ENCODE measurements around the gene TSPAN17.

The TSPAN17 gene

DNA sequence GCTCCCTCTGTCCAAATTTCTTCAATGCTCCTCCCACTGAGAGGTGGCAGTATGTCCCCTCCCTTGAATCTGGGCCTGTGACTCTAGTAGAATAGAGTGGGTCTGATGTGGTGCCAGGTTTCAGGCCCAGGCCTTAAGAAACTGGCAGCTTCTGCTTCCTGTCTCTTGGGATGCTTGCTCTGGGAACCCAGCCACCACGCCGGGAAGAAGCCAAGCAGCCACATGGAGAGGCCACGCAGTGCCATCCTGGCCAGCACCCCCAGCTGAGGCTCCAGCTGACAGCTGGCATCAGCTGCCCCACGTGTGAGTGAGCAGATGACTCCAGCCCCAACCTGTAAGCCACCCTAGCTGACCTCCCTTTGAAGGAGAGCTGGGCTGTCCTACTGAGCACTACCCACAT, 7.3 kb upstream of the TSPAN17 start:
- no peak for FAIRE-seq
- DNase-seq (ENCODE audit: insufficient read length, low spot score): no peak

DNA sequence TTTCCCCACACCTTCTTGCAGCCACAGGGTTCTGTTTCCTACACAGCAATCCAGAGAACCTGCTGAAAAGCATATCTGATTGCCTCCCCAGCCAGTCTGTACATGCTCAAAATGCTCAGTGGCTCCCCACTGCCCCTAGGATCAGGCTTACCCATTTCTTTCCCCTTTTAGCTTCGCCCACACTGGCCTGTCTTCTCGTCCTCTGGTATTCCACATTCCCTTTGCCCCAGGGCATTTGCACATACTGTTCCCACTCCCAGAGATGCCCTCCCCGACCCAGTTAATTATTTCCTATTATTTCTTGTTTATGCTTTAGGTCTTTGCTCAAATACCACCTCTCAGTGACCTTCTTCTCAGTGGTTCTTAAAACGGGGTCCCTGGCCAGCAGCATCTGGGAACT, 6.7 kb upstream of the TSPAN17 start:
- no peak for DNase-seq (ENCODE audit: insufficient read length, low spot score)
- FAIRE-seq: no peak

DNA sequence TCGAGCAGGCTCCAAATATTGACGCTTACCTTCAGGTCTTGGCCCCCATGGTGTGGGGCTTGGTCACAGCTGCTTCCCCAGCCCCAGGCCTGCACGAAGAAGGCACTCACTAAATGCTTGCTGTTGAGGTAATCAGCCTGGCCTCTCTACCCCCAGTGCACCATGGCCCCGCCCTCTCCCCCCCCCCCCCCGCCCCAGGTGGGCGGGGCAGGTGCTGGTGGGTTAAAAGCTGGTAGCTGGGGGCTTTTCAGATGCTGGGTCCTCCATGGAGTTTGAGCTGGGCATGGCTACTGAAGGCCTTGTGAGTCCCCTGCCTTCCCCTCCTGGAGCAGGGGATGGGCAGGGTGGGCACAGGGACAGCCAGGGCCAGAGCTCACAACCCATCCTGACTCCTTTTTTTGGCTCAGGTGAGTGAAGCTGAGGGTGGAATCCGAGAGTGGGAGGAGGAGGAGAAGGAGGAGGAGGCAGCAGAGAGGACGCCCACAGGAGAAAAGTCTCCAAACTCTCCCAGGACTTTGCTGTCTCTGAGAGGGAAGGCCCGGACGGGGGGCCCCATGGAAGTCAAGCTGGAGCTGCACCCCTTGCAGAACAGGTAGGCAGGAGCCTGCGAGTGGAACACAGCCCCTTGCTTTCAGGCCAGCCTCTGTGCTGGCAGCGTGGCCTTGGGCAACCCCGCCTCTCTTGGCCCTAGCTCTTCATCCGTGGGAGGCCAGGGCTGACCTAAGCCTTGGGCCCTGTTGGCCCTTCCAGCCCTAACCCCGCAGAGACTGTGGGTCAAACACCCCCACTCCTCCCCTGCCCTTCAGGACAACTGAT, 4.4 kb upstream of the TSPAN17 start:
- no peak for DNase-seq (ENCODE audit: insufficient read length, low spot score)
- FAIRE-seq: no peak

DNA sequence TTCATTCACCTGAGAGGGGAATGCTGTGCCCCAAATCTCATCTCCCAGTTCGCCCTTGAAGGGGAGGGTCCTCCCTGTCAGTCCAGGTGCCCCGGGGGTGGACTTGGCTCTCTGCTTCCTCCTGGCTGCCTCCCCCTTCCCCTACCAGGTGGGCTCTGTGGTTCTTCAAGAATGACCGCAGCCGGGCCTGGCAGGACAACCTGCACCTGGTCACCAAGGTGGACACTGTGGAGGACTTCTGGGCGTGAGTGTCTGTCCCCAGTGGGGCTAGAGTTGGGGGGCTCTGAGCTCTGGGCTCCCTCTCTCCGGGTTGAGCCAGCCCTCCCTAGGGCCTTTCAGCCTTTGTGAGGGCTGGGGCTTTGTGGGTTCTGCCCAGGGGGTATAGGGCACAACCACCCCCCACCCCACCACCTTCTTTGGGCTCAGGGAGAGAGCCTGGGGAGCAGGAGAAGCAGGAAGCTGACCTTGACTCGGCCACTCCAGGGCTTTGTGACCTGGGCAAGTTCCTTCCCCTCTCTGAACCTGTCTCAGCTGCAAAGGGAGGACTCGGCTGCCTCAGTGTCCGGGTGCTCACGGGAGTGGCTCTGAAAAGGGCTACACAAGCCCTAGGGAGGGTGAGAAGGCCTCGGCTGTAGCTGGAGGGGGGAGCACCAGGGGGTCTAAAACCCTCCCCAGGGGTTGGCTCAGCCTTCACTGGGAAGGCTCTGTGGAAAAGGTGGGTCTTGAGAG, 3.6 kb upstream of the TSPAN17 start:
- FAIRE-seq: no peak
- no peak for DNase-seq (ENCODE audit: insufficient read length, low spot score)

DNA sequence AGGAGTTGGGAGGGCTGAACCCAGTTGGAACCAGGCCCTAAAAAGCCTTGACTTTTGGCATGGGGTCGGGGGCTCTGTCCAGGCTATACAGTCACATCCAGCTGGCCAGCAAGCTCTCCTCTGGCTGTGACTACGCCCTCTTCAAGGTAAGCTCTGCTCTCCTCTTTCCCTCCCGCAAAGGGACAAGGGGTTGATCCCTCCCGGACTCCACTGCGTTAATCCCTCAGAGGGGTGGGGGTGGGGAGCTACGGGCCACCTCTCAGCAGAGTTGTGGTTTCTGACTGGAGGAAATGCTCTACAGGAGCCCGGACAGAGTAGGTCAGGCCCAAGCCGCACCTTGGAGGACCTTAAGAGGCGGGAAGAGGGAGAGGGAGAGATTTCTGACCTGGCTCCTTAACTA, 3.0 kb upstream of the TSPAN17 start:
- DNase-seq (ENCODE audit: insufficient read length, low spot score) (no peak), FAIRE-seq (no peak)

DNA sequence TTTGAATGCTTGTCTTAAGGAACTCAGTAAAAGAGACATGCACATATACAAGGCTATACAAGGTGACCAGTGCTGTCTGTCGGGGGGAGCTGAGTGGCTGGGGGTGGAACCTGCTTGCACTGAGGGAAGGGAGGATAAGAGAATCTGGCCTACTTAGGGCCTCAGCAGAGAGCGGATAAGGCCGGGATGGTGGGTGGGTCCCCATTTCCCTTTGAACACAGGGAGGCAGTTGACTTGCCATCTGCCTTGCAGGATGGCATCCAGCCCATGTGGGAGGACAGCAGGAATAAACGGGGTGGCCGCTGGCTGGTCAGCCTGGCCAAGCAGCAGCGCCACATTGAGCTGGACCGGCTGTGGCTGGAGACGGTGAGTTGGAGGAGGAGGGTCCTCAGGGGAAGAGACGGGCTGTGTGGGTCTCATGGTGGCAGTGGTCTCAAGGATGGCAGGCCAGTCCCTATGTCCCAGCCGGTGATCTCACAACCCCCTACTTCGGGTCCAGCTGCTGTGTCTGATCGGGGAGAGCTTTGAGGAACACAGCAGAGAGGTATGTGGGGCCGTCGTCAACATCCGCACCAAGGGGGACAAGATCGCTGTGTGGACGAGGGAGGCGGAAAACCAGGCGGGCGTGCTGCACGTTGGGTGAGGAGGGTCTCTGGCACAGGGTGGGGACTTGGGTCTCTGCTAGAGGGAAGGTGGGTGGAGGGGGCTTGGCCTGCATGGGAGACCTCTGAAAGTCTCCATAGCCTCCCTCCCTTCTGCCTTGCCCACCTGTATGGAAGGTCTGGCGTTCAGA, 2.2 kb upstream of the TSPAN17 start:
- DNase-seq (ENCODE audit: insufficient read length, low spot score) (no peak), FAIRE-seq (no peak)

DNA sequence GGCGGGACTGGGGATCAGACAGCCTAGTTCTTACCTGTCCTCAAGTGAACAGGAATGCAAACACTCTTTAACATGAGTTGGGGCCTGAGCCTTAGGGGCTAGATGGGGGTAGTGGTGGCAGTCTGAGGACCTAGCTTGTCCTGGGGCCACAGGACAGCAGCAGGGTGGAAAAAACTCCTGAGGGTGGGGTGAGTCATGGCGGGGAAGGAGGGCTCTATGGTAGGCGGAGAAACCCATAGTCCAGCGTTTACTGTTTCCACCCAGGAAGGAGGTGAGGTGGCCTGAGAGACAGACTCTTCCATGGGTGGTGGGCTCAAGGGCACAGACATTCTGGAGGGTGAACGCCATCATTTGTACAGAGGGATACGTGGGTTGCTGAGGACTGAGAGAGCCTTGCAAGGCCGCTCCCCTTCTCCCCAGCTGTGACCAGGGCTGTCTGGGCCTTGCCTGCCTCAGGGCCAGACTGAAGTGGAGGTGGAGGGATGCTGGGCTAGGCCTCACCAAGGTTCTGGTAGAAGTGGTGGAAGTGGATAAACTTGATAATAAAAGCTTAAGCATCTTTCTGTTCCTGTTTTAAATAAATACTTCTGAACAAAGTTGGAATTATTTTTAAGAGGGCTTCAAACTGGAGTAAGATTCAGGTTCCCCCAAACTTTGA, 1.1 kb upstream of the TSPAN17 start:
- FAIRE-seq (no peak), DNase-seq (ENCODE audit: insufficient read length, low spot score) (no peak)

DNA sequence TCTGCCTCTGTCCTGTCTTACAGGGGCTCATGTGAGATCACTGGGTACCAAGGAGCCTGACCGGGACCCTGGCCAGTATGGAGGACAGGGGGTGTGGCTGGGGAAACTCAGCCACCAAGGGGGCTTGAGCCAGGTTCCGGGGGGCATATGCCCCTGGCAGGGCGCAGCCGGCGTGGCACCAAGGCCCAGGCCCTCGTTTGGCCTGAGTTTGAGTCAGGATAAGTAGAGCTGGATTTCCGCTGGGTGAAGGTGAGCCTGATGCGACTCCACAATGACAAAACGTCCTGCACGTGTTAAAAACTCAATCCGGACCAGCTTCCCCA, 616 bp upstream of the TSPAN17 start:
- no peak for DNase-seq (ENCODE audit: insufficient read length, low spot score)
- FAIRE-seq: no peak

DNA sequence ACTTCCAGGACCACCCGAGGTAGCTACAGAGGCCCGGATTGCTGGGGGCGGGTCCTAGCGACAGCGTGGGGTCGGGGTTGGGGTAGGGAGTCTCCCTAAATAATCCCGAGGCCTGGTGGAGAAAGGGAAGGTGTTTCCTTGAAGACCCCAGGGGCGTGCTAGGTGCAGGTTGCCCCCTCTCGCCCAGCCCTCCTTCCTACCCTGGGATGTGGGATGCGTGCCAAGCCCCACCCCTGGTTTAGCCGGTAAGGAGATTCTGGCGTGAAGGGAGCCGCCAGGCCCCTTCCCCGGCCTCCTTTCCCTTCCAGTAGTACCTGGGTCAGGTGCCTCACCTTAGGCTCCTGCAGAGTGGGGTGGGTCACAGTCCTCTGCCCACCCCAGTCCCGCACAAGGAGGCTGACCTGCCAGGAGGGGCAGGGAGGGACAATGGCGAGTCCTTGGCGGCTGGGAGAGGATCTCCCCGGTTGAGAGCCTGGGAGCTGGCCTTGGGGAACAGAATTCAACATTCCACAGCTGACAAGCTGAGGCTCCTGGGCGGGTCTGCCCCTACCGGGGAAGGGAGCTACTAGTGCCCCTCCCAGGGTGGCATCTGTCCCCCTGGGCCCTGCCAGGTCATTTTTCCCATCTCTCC, 674 bp downstream of the TSPAN17 start:
- DNase-seq (ENCODE audit: insufficient read length, low spot score) (peak; percentile 56), FAIRE-seq (no peak)

DNA sequence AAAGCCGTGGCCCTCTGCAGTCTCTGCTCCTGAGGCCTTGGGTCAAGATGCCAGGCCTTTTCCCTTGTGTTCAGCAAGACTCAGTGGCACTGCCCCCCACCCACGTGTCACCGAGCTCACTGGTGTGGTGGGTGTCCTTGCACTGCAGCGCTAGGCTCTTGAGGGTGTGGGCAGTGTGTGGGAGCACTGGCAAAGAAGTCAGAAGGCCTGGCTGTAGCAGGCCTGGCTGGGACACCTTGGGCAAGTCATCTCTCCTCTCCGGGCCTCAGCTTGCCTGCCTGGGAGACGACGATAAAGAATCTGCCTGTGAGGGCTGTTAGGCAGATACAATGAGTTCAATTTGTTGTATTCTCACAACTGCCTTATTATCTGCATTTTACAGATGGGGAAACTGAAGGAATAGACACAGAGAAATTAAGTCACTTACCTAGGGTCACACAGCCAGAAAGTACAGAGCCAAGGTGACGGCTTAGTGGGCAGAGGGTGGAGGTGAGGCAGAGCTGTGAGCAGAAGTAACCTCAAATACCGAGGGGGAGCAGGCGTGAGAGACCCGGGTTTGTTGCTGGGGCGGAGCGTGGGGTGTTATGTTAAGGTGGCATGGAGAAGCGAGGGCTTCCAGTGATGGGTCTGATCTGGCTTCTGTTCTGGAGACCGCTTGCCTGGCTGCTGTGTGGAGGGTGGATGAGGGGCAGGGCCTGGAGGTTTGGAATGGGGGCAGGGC, 1.4 kb downstream of the TSPAN17 start:
- no peak for DNase-seq (ENCODE audit: insufficient read length, low spot score)
- FAIRE-seq: no peak

DNA sequence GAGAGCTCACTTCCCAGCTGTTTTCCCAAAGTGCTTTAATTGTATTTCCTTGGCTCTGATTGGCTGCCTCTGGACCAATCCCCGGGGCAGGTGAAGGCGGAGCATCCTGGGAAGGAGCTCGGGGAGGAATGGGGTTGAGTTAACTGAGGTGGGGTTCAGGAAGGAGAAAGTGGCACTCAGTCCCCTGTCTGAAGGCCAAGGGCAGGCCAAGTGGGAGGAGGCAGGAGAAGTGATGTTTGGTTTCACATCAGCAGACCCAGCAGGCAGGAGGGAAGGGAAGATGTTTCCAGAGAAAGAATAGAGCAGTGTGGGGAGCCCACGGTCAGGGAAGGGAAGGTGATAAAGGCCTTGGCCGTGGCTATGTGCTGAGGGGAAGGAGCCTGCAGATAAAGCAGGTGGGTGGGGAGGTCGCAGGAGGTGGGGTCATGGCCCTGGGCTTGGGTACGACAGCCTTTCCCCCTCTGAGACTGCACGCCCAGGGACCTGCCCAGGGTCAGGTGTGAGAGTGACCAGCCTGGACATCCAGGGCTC, 3.1 kb downstream of the TSPAN17 start:
- DNase-seq (ENCODE audit: insufficient read length, low spot score) (no peak), FAIRE-seq (no peak)

DNA sequence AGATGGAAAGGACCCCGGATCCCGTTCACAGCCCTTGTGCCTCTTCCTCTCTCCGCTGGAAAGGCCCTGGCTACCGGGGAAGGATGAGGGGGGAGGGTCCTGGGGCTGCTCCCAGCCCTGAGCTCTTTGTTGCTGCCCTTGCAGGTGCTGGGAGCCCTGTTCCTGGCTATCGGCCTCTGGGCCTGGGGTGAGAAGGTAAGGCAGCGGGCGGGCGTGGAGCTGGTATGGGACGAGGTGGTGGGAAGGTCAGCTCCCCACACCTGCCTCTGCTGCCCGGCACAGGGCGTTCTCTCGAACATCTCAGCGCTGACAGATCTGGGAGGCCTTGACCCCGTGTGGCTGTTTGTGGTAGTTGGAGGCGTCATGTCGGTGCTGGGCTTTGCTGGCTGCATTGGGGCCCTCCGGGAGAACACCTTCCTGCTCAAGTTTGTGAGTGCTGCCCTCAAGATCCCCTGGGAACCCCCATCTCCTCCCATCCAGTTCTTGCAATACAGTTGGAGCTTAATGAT, 4.2 kb downstream of the TSPAN17 start:
- FAIRE-seq (no peak), DNase-seq (ENCODE audit: insufficient read length, low spot score) (no peak)

DNA sequence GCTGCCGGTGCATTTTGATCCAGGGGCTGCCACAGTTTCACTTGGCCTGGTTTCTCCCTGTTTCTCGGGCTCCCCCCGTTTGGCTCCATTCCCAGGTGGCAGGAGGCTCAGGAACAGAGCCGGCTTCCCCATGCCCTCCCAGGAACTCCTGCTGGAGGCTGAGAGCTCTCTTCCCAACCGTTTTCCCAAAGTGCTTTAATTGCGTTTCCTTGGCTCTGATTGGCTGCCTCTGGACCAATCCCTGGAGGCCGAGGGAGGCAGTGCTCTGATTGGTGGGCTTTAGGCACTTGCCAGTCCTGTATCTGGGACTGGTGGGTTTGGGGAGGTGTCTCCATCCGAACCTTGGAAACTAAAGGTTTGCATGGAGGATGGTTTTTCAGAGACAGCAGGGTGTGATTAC, 4.9 kb downstream of the TSPAN17 start:
- no peak for FAIRE-seq

DNA sequence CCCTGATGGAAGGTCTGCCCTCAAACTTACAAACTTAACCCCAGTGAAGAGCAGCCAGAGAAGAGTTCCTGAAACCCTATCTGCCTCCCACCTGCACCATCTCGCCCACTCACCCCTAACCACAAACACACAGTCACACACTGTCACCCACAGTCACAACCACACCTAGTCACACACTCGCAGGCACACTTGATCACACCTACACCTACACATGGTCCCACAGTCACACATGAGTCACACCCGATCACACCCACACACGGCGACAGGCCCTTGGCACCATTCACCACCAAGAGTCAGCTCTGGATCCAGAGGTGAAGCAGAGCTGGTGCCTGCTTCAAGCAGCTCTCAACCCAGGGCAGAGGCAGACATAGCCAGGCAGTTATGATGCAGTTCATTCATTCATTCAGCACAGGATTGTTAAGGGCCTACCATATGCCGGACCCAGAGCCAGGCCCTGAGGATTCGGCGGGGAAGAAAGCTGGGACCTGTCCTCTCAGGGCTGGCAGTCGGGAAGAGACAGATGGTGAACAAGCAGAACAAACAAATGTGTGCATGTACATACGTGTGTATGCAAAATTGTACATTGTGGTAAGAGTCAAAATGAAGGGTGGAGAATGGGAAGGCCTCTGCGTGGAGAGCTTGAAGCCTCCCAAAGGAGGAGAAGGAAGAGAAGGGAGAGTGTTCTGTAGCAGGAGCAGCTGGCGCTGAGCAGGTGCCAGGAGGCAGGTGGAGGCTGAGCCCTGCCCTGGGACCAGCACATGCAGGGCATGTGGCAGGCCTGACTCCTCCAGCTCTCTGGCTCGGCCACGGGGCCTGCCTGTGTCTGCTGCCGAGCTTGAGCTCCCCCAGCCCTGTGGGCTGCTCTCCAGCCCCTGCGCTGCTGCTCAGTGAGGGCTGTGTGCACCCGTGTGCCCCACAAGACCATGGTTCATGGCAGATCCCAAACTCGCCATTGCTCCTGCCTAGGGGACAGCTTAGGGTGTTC, 6.4 kb downstream of the TSPAN17 start:
- peak; percentile 60 for FAIRE-seq
- no peak for DNase-seq (ENCODE audit: insufficient read length, low spot score)

More for the DNA sequence above, 4.9 kb downstream of the TSPAN17 start:
- no peak for DNase-seq (ENCODE audit: insufficient read length, low spot score)

DNA sequence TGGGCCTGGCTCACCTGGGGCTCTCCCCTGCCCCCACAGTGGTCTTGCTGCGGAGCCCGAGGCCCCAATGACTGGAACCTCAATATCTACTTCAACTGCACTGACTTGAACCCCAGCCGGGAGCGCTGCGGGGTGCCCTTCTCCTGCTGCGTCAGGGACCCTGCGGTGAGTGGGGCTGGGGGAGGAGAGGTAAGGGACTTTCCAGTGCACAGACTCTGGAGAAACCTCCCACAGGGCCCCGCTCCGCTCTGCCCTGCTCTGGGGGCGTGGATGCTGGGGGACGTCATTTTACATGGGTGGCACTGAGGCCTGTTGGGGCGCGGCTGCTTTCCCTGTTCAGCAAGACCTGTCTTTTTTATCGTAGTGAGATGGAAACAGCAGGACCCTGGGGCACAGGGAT, 7.6 kb downstream of the TSPAN17 start:
- FAIRE-seq (no peak), DNase-seq (ENCODE audit: insufficient read length, low spot score) (no peak)

DNA sequence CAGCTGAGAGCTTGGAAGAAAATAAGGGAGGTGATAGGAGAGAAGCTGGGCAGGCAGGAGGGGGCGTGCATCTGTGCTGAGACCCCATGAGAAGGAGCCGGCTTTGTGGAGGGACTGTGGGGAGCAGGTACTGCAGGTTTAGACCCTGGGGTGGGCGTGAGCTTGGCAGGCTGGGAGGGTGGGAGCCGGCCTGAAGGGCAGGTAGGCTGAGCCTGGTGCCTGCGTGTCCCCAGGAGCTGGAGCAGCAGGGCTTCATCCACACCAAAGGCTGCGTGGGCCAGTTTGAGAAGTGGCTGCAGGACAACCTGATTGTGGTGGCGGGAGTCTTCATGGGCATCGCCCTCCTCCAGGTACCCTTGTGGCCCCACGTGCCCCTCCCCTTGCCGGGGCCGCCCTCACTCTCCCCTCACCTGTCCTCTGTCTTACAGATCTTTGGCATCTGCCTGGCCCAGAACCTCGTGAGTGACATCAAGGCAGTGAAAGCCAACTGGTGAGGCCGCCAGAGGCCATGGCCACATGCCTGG, 9.2 kb downstream of the TSPAN17 start:
- FAIRE-seq: no peak
- DNase-seq (ENCODE audit: insufficient read length, low spot score): no peak

DNA sequence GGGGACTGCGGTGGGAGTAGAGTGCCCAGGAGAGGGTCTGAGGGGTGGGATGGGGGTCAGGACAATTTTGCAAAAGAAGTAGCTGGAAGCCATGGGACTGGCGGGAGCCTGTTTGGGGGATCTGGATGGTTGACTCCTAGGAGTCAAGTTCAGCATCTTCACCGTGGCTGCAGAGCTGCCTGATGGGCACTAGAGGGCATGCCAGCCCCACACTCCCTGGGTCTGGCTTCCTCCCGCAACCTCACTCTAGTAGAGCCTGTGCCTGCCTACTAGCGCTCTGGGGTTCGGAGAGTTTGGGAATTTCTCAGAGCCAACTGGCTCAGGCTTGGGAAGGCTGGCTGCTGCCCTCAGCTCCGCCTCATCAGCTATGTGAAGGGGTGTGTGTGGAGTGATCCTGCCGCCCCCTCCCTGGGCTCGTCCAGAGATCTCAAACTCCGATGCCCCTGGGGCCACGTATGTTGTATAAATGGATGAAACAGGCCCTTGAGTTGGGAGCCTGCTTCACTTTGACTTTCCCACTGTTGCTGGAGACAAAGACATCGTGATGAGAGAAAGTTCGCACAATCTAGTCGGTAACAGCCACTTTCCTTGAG, 10.8 kb downstream of the TSPAN17 start:
- DNase-seq (ENCODE audit: insufficient read length, low spot score): peak; percentile 69
- FAIRE-seq: peak; percentile 81

Data from HTR-8/SVneo (cell line).